WTC11 (cell line): Measurements from ENCODE around the gene METRN.

ENCODE experiments used
- HMGA2 ChIP-seq: fragments of 250-450 bp; sonication (Bioruptor Pico); IDR thresholded peaks from 2 replicates; pipeline ENCODE4 v1.4.0; 2021; ENCODE audit warnings: mild to moderate bottlenecking, moderate library complexity
- IRF2 ChIP-seq: sonication (generic); formaldehyde crosslinking; IDR thresholded peaks from 2 replicates; pipeline ENCODE4 v1.8.0; 2022; ENCODE audit warnings: low read depth, missing genetic modification reagents, borderline replicate concordance
- NR1H2 ChIP-seq: sonication (generic); formaldehyde crosslinking; IDR thresholded peaks from 2 replicates; pipeline ENCODE4 v1.9.0; 2021; ENCODE audit warnings: mild to moderate bottlenecking, moderate library complexity, missing genetic modification reagents
- PREB ChIP-seq: sonication (generic); formaldehyde crosslinking; IDR thresholded peaks from 2 replicates; pipeline ENCODE4 v1.8.1; 2022; ENCODE audit warnings: mild to moderate bottlenecking, missing genetic modification reagents, moderate library complexity, borderline replicate concordance
- USF1 ChIP-seq: sonication (generic); formaldehyde crosslinking; IDR thresholded peaks from 2 replicates; pipeline ENCODE4 v1.8.0; 2022; ENCODE audit warnings: mild to moderate bottlenecking, missing genetic modification reagents

- TF ChIP-seq PREB (CRISPR knock-in tag): no peak
- TF ChIP-seq HMGA2 (CRISPR knock-in tag): no peak
- TF ChIP-seq USF1: no peak
- no peak for TF ChIP-seq NR1H2
- no peak for TF ChIP-seq IRF2 (CRISPR knock-in tag)
These were observed 25.6 kb upstream of the METRN start for GRCh38 chr16:689175-689897.
